GM19468 (cell line): ENCODE measurements around the gene UBAP2L.
"Not testable (repeated sequence)": the region's sequence is repeated elsewhere in the genome, so short reads cannot be mapped to it uniquely, and the experiment has no call there.

Experiments
- ATAC-seq: cut with Tn5 transposase; IDR thresholded peaks from one replicate; pipeline ENCODE4 v1.9.1; 2021; ENCODE audit warnings: mild to moderate bottlenecking, moderate library complexity, moderate number of reproducible peaks; ENCODE audit not compliant: unreplicated experiment; ENCODE audit errors: extremely low read depth

UBAP2L gene

GRCh38 chr1:154193821-154194220, 26.9 kb upstream of the UBAP2L start:
- no peak for ATAC-seq

- ATAC-seq: no peak
Measured at GRCh38 chr1:154198756-154199562, 21.8 kb upstream of the UBAP2L start.

GRCh38 chr1:154199563-154199879, 21.2 kb upstream of the UBAP2L start:
- ATAC-seq: no peak

GRCh38 chr1:154205778-154206177, 15.0 kb upstream of the UBAP2L start:
- ATAC-seq: not testable (repeated sequence)

- ATAC-seq: no peak
Measured at GRCh38 chr1:154206196-154206595, 14.6 kb upstream of the UBAP2L start, which contains the start of gene CFAP141. Gene CFAP141, minus strand, starts transcription at chr1:154206333. Its CDS starts 26 bp downstream, at chr1:154206307.

GRCh38 chr1:154207262-154207661, 13.5 kb upstream of the UBAP2L start:
- ATAC-seq: no peak

GRCh38 chr1:154208677-154209388, 11.9 kb upstream of the UBAP2L start:
- ATAC-seq: no peak

GRCh38 chr1:154212083-154212482, 8.7 kb upstream of the UBAP2L start:
- no peak for ATAC-seq

GRCh38 chr1:154213274-154213673, 7.5 kb upstream of the UBAP2L start:
- no peak for ATAC-seq

- ATAC-seq: no peak
Measured at GRCh38 chr1:154218545-154218944, 2.2 kb upstream of the UBAP2L start.

GRCh38 chr1:154219541-154219940, 1.2 kb upstream of the UBAP2L start:
- no peak for ATAC-seq

- ATAC-seq: no peak
Measured at GRCh38 chr1:154220970-154221277, 169 bp downstream of the UBAP2L start.

- ATAC-seq: no peak
Measured at GRCh38 chr1:154221278-154222001, 685 bp downstream of the UBAP2L start.

- ATAC-seq: no peak
Measured at GRCh38 chr1:154222518-154222917, 1.8 kb downstream of the UBAP2L start.

- ATAC-seq: no peak
Measured at GRCh38 chr1:154222918-154223317, 2.2 kb downstream of the UBAP2L start.

- ATAC-seq: no peak
Measured at GRCh38 chr1:154223621-154224020, 2.9 kb downstream of the UBAP2L start.

- ATAC-seq: no peak
Measured at GRCh38 chr1:154225370-154225769, 4.6 kb downstream of the UBAP2L start.

- ATAC-seq: not testable (repeated sequence)
Measured at GRCh38 chr1:154231112-154231511, 10.4 kb downstream of the UBAP2L start.

GRCh38 chr1:154233127-154233526, 12.4 kb downstream of the UBAP2L start:
- not testable (repeated sequence) for ATAC-seq

GRCh38 chr1:154236855-154237254, 16.1 kb downstream of the UBAP2L start:
- ATAC-seq: no peak

GRCh38 chr1:154237435-154237834, 16.7 kb downstream of the UBAP2L start:
- no peak for ATAC-seq
